ENCODE measurements around the gene ANKFY1. TPM values are rescaled to one million over a fixed set of nuclear protein-coding genes. Genes with fewer than 3 reads are reported as not detected.
A peak's percentile ranks its signal among the peaks of the same experiment; 100 is the strongest.

ANKFY1 gene
- total RNA-seq, 1 donor from 2014 or later, result 72.6 TPM

- no peak for DNase-seq (ENCODE audit: extremely low spot score, unreplicated experiment)
- H3K36me3 Mint-ChIP-seq, result peaks cover 16% of the 10 kb centered on the region
- H3K27ac Mint-ChIP-seq, result peak overlapping the region; percentile 100
- H3K4me3 Mint-ChIP-seq, result no peak overlapping the region
- no peaks in the 10 kb centered on the region for H3K27me3 Mint-ChIP-seq
- no peaks in the 10 kb centered on the region for H3K9me3 Mint-ChIP-seq
- TF ChIP-seq CTCF (conservative IDR thresholded peaks at IDR 0.05), result no peak
- H3K4me1 Mint-ChIP-seq (ENCODE audit: unreplicated experiment), result peaks cover 33% of the 10 kb centered on the region
Measured at GRCh38 chr17:4246674-4247073, 17.1 kb downstream of the ANKFY1 start.

GRCh38 chr17:4241535-4241934, 22.2 kb downstream of the ANKFY1 start:
- Mint-ChIP-seq H3K27ac (no peak overlapping the region), H3K36me3 (peaks cover 13% of the 10 kb centered on the region), H3K9me3 (no peaks in the 10 kb centered on the region), H3K4me3 (no peak overlapping the region), H3K27me3 (no peaks in the 10 kb centered on the region), H3K4me1 (ENCODE audit: unreplicated experiment) (peaks cover 8% of the 10 kb centered on the region)
- DNase-seq (ENCODE audit: extremely low spot score, unreplicated experiment), result no peak
- no peak for TF ChIP-seq CTCF (conservative IDR thresholded peaks at IDR 0.05)

- H3K27me3 Mint-ChIP-seq, result no peaks in the 10 kb centered on the region
- no peak overlapping the region for H3K4me3 Mint-ChIP-seq
- no peak overlapping the region for H3K27ac Mint-ChIP-seq
- TF ChIP-seq CTCF (conservative IDR thresholded peaks at IDR 0.05), result no peak
- DNase-seq (ENCODE audit: extremely low spot score, unreplicated experiment), result no peak
- no peaks in the 10 kb centered on the region for H3K9me3 Mint-ChIP-seq
- peaks cover 22% of the 10 kb centered on the region for H3K36me3 Mint-ChIP-seq
- no peaks in the 10 kb centered on the region for H3K4me1 Mint-ChIP-seq (ENCODE audit: unreplicated experiment)
Measured at GRCh38 chr17:4236456-4236855, 27.3 kb downstream of the ANKFY1 start.

GRCh38 chr17:4235372-4236279, 28.2 kb downstream of the ANKFY1 start:
- Mint-ChIP-seq H3K27ac (no peak overlapping the region), H3K9me3 (no peaks in the 10 kb centered on the region), H3K4me1 (ENCODE audit: unreplicated experiment) (no peaks in the 10 kb centered on the region), H3K36me3 (peaks cover 17% of the 10 kb centered on the region), H3K27me3 (no peaks in the 10 kb centered on the region), H3K4me3 (no peak overlapping the region)
- TF ChIP-seq CTCF (conservative IDR thresholded peaks at IDR 0.05), result no peak
- no peak for DNase-seq (ENCODE audit: extremely low spot score, unreplicated experiment)

GRCh38 chr17:4234401-4234800, 29.4 kb downstream of the ANKFY1 start:
- no peaks in the 10 kb centered on the region for H3K9me3 Mint-ChIP-seq
- H3K4me1 Mint-ChIP-seq (ENCODE audit: unreplicated experiment), result peaks cover 6% of the 10 kb centered on the region
- no peak overlapping the region for H3K4me3 Mint-ChIP-seq
- TF ChIP-seq CTCF (conservative IDR thresholded peaks at IDR 0.05), result no peak
- no peak for DNase-seq (ENCODE audit: extremely low spot score, unreplicated experiment)
- H3K27ac Mint-ChIP-seq, result no peak overlapping the region
- no peaks in the 10 kb centered on the region for H3K27me3 Mint-ChIP-seq
- H3K36me3 Mint-ChIP-seq, result peaks cover 16% of the 10 kb centered on the region
